H9 (cell line): ENCODE data around the gene KLK15. TPM values are rescaled to one million over a fixed set of nuclear protein-coding genes. Genes with fewer than 3 reads are reported as not detected.
A peak's percentile ranks its signal among the peaks of the same experiment; 100 is the strongest.

Experiments
- DNase-seq: peaks from one replicate; pipeline ENCODE4 v3.0.0-alpha.2; 2017
- H2AFZ ChIP-seq: one replicate; pipeline ENCODE4 v1.6.1; 2013; ENCODE audit warnings: mild to moderate bottlenecking, low read length, control low read depth, moderate library complexity
- H2AK5ac ChIP-seq: 2 replicates; pipeline ENCODE4 v1.6.1; 2013; ENCODE audit warnings: low read length, control low read depth, mixed read lengths; ENCODE audit not compliant: insufficient read length
- H2BK120ac ChIP-seq: one replicate; pipeline ENCODE4 v1.6.1; 2013; ENCODE audit warnings: low read depth, mild to moderate bottlenecking, low read length, control low read depth, inconsistent platforms; ENCODE audit not compliant: poor library complexity, severe bottlenecking
- H2BK12ac ChIP-seq: 2 replicates; pipeline ENCODE4 v1.6.1; 2013; ENCODE audit warnings: low read length, control low read depth, mixed read lengths, low read depth; ENCODE audit not compliant: insufficient read length
- H2BK15ac ChIP-seq: 2 replicates; pipeline ENCODE4 v1.6.1; 2013; ENCODE audit warnings: low read depth, low read length, control low read depth
- H2BK20ac ChIP-seq: one replicate; pipeline ENCODE4 v1.6.1; 2013; ENCODE audit warnings: low read depth, mild to moderate bottlenecking, low read length, control low read depth, inconsistent platforms; ENCODE audit not compliant: poor library complexity, severe bottlenecking
- H2BK5ac ChIP-seq: 2 replicates; pipeline ENCODE4 v1.6.1; 2013; ENCODE audit warnings: low read length, control low read depth, mixed read lengths; ENCODE audit not compliant: insufficient read length
- H3K14ac ChIP-seq: 2 replicates; pipeline ENCODE4 v1.6.1; 2013; ENCODE audit warnings: low read length, control low read depth; ENCODE audit not compliant: insufficient read depth
- H3K18ac ChIP-seq: 2 replicates; pipeline ENCODE4 v1.6.1; 2013; ENCODE audit warnings: low read depth, mild to moderate bottlenecking, mixed read lengths, low read length, control low read depth; ENCODE audit not compliant: insufficient read length
- H3K23ac ChIP-seq: 2 replicates; pipeline ENCODE4 v1.6.1; 2013; ENCODE audit warnings: low read length, control low read depth, mixed read lengths, low read depth; ENCODE audit not compliant: insufficient read length
- H3K23me2 ChIP-seq: 2 replicates; pipeline ENCODE4 v1.6.1; 2013; ENCODE audit warnings: low read depth, mild to moderate bottlenecking, mixed read lengths, low read length, control low read depth; ENCODE audit not compliant: insufficient read length, poor library complexity, severe bottlenecking
- H3K27ac ChIP-seq: 2 replicates; pipeline ENCODE4 v1.5.1; 2013; ENCODE audit warnings: low read length, control low read depth, mixed read lengths, low read depth; ENCODE audit not compliant: insufficient read length
- H3K27me3 ChIP-seq: 2 replicates; pipeline ENCODE4 v1.6.1; 2013; ENCODE audit warnings: low read length, control low read depth, inconsistent platforms; ENCODE audit not compliant: insufficient read depth
- H3K4ac ChIP-seq: 2 replicates; pipeline ENCODE4 v1.6.1; 2013; ENCODE audit warnings: low read depth, mild to moderate bottlenecking, control low read depth, inconsistent platforms, low read length, moderate library complexity
- H3K4me1 ChIP-seq: 2 replicates; pipeline ENCODE4 v1.6.1; 2013; ENCODE audit warnings: low read length, control low read depth, inconsistent platforms; ENCODE audit not compliant: insufficient read depth
- H3K4me2 ChIP-seq: 2 replicates; pipeline ENCODE4 v1.6.1; 2013; ENCODE audit warnings: low read length, control low read depth, mixed read lengths; ENCODE audit not compliant: insufficient read length, insufficient read depth
- H3K56ac ChIP-seq: 2 replicates; pipeline ENCODE4 v1.6.1; 2013; ENCODE audit warnings: low read depth, mild to moderate bottlenecking, mixed read lengths, low read length, control low read depth; ENCODE audit not compliant: insufficient read length
- H3K79me1 ChIP-seq: 2 replicates; pipeline ENCODE4 v1.6.1; 2013; ENCODE audit warnings: low read depth, mild to moderate bottlenecking, moderate library complexity, low read length, control low read depth, inconsistent platforms; ENCODE audit not compliant: insufficient read depth, poor library complexity, severe bottlenecking
- H3K79me2 ChIP-seq: 2 replicates; pipeline ENCODE4 v1.6.1; 2013; ENCODE audit warnings: low read length, control low read depth, inconsistent platforms; ENCODE audit not compliant: insufficient read depth
- H3K9ac ChIP-seq: 2 replicates; pipeline ENCODE4 v1.6.1; 2013; ENCODE audit warnings: low read length, control low read depth, mixed read lengths; ENCODE audit not compliant: insufficient read length; ENCODE audit errors: extremely low read depth
- H3K9me3 ChIP-seq: one replicate; pipeline ENCODE4 v1.6.1; 2013; ENCODE audit warnings: low read depth, low read length, inconsistent platforms; ENCODE audit not compliant: control insufficient read depth
- H3T11ph ChIP-seq: one replicate; pipeline ENCODE4 v1.6.1; 2013; ENCODE audit warnings: mild to moderate bottlenecking, low read length, control low read depth, inconsistent platforms
- H4K20me1 ChIP-seq: one replicate; pipeline ENCODE4 v1.6.1; 2013; ENCODE audit not compliant: control insufficient read depth, insufficient read length, insufficient read depth
- H4K5ac ChIP-seq: 2 replicates; pipeline ENCODE4 v1.6.1; 2013; ENCODE audit warnings: low read depth, mild to moderate bottlenecking, mixed read lengths, low read length, control low read depth; ENCODE audit not compliant: insufficient read length
- H4K8ac ChIP-seq: replicated peaks from 2 replicates; pipeline ENCODE4 v1.6.1; 2013; ENCODE audit warnings: low read length, control low read depth, mixed read lengths, low read depth; ENCODE audit not compliant: insufficient read length
- H4K91ac ChIP-seq: 2 replicates; pipeline ENCODE4 v1.6.1; 2013; ENCODE audit warnings: low read depth, mild to moderate bottlenecking, moderate library complexity, mixed read lengths, low read length, control low read depth; ENCODE audit not compliant: insufficient read length
- H3K27ac Mint-ChIP-seq, 3 experiments: 2 replicates in 2 of 3; 3 replicates in 1 of 3; pipeline ENCODE4 v1.8.0; 2020 to 2021; ENCODE audit warnings: mixed read lengths in 3 of 3, mild to moderate bottlenecking in 1 of 3, moderate library complexity in 1 of 3
- H3K27me3 Mint-ChIP-seq: 2 replicates; pipeline ENCODE4 v1.8.0; 2021; ENCODE audit warnings: low read depth, mild to moderate bottlenecking, moderate library complexity, mixed read lengths
- H3K36me3 Mint-ChIP-seq, 3 experiments: 2 replicates in 2 of 3; 3 replicates in 1 of 3; pipeline ENCODE4 v1.8.0; 2020 to 2021; ENCODE audit warnings: low read depth in 3 of 3, mixed read lengths in 3 of 3; ENCODE audit not compliant: insufficient read depth in 1 of 3
- H3K4me1 Mint-ChIP-seq, 2 experiments: 2 replicates each; pipeline ENCODE4 v1.8.0; 2020; ENCODE audit warnings: mixed read lengths in 2 of 2
- H3K4me3 Mint-ChIP-seq, 2 experiments: 2 replicates in 1 of 2; 3 replicates in 1 of 2; pipeline ENCODE4 v1.8.0; 2020 to 2021; ENCODE audit warnings: mild to moderate bottlenecking in 2 of 2, mixed read lengths in 2 of 2, moderate library complexity in 1 of 2
- H3K9me3 Mint-ChIP-seq, 2 experiments: 2 replicates in 1 of 2; 3 replicates in 1 of 2; pipeline ENCODE4 v1.8.0; 2020; ENCODE audit warnings: mild to moderate bottlenecking in 2 of 2, mixed read lengths in 2 of 2, moderate library complexity in 1 of 2
- WGBS: extraction: QIAGEN DNeasy Blood & Tissue Kit; methylation state at CpG from one replicate; pipeline ENCODE4 v1.1.7; 2013; ENCODE audit warnings: missing lambda C conversion rate, low lambda C conversion rate, mixed read lengths; ENCODE audit not compliant: insufficient read length; ENCODE audit errors: extremely low coverage; 5-methylcytosine and 5-hydroxymethylcytosine counted together
- total RNA-seq: library from RNA; stranded (reverse); gene quantifications from 2 replicates; pipeline ENCODE4 v1.2.1, GENCODE V29; 2021
- TF ChIP-seq, protein P1 (sequence below): fragments of 200-600 bp; sonication (generic); conservative IDR thresholded peaks from 3 replicates; pipeline ENCODE4 v1.8.0; 2021; ENCODE audit warnings: antibody characterized with exemption, mild to moderate bottlenecking

Gene KLK15
- total RNA-seq, 1 experiment from 2014 or later: not detected

DNA sequence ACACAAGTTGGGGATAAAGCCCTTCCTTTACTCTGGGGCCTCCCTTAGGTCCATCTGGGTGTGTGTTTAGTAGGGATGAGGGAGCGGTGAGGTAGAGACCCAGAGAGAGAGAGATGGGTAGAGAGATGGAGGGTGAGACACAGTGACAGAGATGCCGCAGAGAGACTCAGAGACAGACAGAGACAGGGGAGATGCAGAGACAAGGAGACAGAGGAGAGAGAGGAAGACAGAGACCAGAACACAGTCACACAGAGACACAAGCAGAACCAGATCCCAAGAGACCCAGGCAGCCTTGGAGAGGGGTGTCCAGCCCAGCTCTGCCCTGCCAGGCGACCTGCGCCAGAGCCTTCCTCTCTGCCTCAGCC, 12.1 kb downstream of the KLK15 start:
- no peak overlapping the region for H3K9ac ChIP-seq
- H3K4me1 Mint-ChIP-seq: peaks cover 33 to 42% of the 10 kb centered on the region in 2 experiments
- H3K4me3 Mint-ChIP-seq: peak overlapping the region in 1 of 2 experiments; percentile 6; a peak in 2 of 5 replicates

More for the DNA sequence above, 12.1 kb downstream of the KLK15 start:
- Histone ChIP-seq H3K27me3 (peaks cover 8% of the 10 kb centered on the region), H2AK5ac (no peak overlapping the region), H4K8ac (no peak overlapping the region), H3K23me2 (peaks cover 8% of the 10 kb centered on the region), H3K56ac (no peak overlapping the region), H3K79me2 (no peaks in the 10 kb centered on the region), H3K23ac (no peak overlapping the region), H2BK15ac (no peak overlapping the region), H2BK20ac (no peak overlapping the region), H3K18ac (no peak overlapping the region), H3K14ac (no peak overlapping the region), H4K5ac (no peak overlapping the region), H2BK5ac (no peak overlapping the region), H2BK120ac (no peak overlapping the region), H3K4me1 (peaks cover 5% of the 10 kb centered on the region; the same call in 1 of the 2 replicates), H2BK12ac (no peak overlapping the region), H3K79me1 (no peaks in the 10 kb centered on the region), H4K91ac (no peak overlapping the region), H3K9me3 (no peaks in the 10 kb centered on the region), H3T11ph (no peak overlapping the region), H3K4ac (no peak overlapping the region), H3K4me2 (peak overlapping the region; percentile 92), H2AFZ (no peak overlapping the region), H4K20me1 (no peaks in the 10 kb centered on the region), H3K27ac (no peak overlapping the region)
- Mint-ChIP-seq H3K9me3 (peaks cover 0 to 4% of the 10 kb centered on the region in 2 experiments; a peak in 2 of 5 replicates), H3K36me3 (peaks cover 0 to 2% (median 0%) of the 10 kb centered on the region in 3 experiments; a peak in 3 of 7 replicates), H3K27me3 (peaks cover 87% of the 10 kb centered on the region), H3K27ac (no peak overlapping the region; a peak in 1 of 7 replicates)
- no peak for DNase-seq
- TF ChIP-seq, protein P1, sequence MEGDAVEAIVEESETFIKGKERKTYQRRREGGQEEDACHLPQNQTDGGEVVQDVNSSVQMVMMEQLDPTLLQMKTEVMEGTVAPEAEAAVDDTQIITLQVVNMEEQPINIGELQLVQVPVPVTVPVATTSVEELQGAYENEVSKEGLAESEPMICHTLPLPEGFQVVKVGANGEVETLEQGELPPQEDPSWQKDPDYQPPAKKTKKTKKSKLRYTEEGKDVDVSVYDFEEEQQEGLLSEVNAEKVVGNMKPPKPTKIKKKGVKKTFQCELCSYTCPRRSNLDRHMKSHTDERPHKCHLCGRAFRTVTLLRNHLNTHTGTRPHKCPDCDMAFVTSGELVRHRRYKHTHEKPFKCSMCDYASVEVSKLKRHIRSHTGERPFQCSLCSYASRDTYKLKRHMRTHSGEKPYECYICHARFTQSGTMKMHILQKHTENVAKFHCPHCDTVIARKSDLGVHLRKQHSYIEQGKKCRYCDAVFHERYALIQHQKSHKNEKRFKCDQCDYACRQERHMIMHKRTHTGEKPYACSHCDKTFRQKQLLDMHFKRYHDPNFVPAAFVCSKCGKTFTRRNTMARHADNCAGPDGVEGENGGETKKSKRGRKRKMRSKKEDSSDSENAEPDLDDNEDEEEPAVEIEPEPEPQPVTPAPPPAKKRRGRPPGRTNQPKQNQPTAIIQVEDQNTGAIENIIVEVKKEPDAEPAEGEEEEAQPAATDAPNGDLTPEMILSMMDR: no peak
- WGBS: no CpG with 5 or more reads among the region's 4 CpGs
